WTC11 (cell line): ENCODE results near the gene TASP1. TPM values are rescaled to one million over a fixed set of nuclear protein-coding genes. Genes with fewer than 3 reads are reported as not detected.

Source experiments
- ATAC-seq: fragments of 200-7000 bp; cut with Tn5 transposase; 2 replicates; pipeline ENCODE4 v1.10.0; 2021; ENCODE audit warnings: mild to moderate bottlenecking, moderate library complexity
- CTCF ChIA-PET: fragments of 300-600 bp; sonication (Branson Sonifier 250); formaldehyde crosslinking; loops from one replicate; lab custom pipeline; 2021; ENCODE audit warnings: antibody characterized with exemption; lab: Charles Lee
- POLR2A ChIA-PET: fragments of 350-600 bp; sonication (Branson Sonifier 250); formaldehyde crosslinking; loops from one replicate; lab custom pipeline; 2021; ENCODE audit warnings: antibody characterized with exemption; lab: Charles Lee
- DNase-seq: peaks from one replicate; pipeline ENCODE4 v3.0.0; 2021; ENCODE audit warnings: low spot score
- H3K27ac Mint-ChIP-seq: 2 replicates; pipeline ENCODE4 v1.8.0; 2021; ENCODE audit warnings: mixed read lengths
- H3K27me3 Mint-ChIP-seq: 2 replicates; pipeline ENCODE4 v1.8.0; 2021; ENCODE audit warnings: low read depth, mild to moderate bottlenecking, moderate library complexity, mixed read lengths
- H3K36me3 Mint-ChIP-seq: 2 replicates; pipeline ENCODE4 v1.8.0; 2021; ENCODE audit warnings: mixed read lengths
- H3K4me1 Mint-ChIP-seq: 2 replicates; pipeline ENCODE4 v1.8.0; 2022; ENCODE audit warnings: mixed read lengths
- H3K4me3 Mint-ChIP-seq: 2 replicates; pipeline ENCODE4 v1.8.0; 2021; ENCODE audit warnings: mild to moderate bottlenecking, moderate library complexity, mixed read lengths
- H3K9me3 Mint-ChIP-seq: 2 replicates; pipeline ENCODE4 v1.8.0; 2021; ENCODE audit warnings: mixed read lengths
- ATF3 ChIP-seq: sonication (generic); formaldehyde crosslinking; conservative IDR thresholded peaks from 2 replicates; pipeline ENCODE4 v1.8.1; 2022; ENCODE audit warnings: mild to moderate bottlenecking, missing genetic modification reagents
- E2F1 ChIP-seq: sonication (generic); formaldehyde crosslinking; IDR thresholded peaks from 2 replicates; pipeline ENCODE4 v1.8.0; 2022; ENCODE audit warnings: mild to moderate bottlenecking, missing genetic modification reagents
- ERG ChIP-seq: fragments of 250-450 bp; sonication (Bioruptor Pico); IDR thresholded peaks from 2 replicates; pipeline ENCODE4 v1.8.0; 2021; ENCODE audit warnings: mild to moderate bottlenecking
- ETV6 ChIP-seq: sonication (generic); formaldehyde crosslinking; IDR thresholded peaks from 2 replicates; pipeline ENCODE4 v1.8.1; 2022; ENCODE audit warnings: mild to moderate bottlenecking, missing genetic modification reagents
- FOXP1 ChIP-seq: sonication (generic); formaldehyde crosslinking; IDR thresholded peaks from 2 replicates; pipeline ENCODE4 v1.8.0; 2022; ENCODE audit warnings: missing genetic modification reagents, mild to moderate bottlenecking, moderate library complexity, borderline replicate concordance
- IRF1 ChIP-seq: sonication (generic); formaldehyde crosslinking; IDR thresholded peaks from 2 replicates; pipeline ENCODE4 v1.8.0; 2023; ENCODE audit warnings: missing genetic modification reagents
- NFE2L1 ChIP-seq: sonication (generic); formaldehyde crosslinking; IDR thresholded peaks from 2 replicates; pipeline ENCODE4 v1.8.1; 2023; ENCODE audit warnings: missing genetic modification reagents
- NR2C2 ChIP-seq: sonication (generic); formaldehyde crosslinking; IDR thresholded peaks from 2 replicates; pipeline ENCODE4 v1.8.0; 2022; ENCODE audit warnings: mild to moderate bottlenecking, missing genetic modification reagents
- NR3C1 ChIP-seq: sonication (generic); formaldehyde crosslinking; conservative IDR thresholded peaks from 2 replicates; pipeline ENCODE4 v1.8.1; 2023; ENCODE audit warnings: low read depth, mild to moderate bottlenecking, missing genetic modification reagents
- OVOL2 ChIP-seq: fragments of 250-450 bp; sonication (Bioruptor Pico); IDR thresholded peaks from 2 replicates; pipeline ENCODE4 v1.9.0; 2021; ENCODE audit warnings: mild to moderate bottlenecking, borderline replicate concordance
- RELA ChIP-seq: sonication (generic); formaldehyde crosslinking; IDR thresholded peaks from 2 replicates; pipeline ENCODE4 v1.8.1; 2022; ENCODE audit warnings: missing genetic modification reagents, mild to moderate bottlenecking, borderline replicate concordance
- TEAD4 ChIP-seq: sonication (generic); formaldehyde crosslinking; IDR thresholded peaks from 2 replicates; pipeline ENCODE4 v1.8.0; 2022; ENCODE audit warnings: mild to moderate bottlenecking, missing genetic modification reagents
- USF2 ChIP-seq: sonication (generic); formaldehyde crosslinking; IDR thresholded peaks from 2 replicates; pipeline ENCODE4 v1.8.1; 2023; ENCODE audit warnings: mild to moderate bottlenecking, missing genetic modification reagents, moderate library complexity
- ZBTB21 ChIP-seq: sonication (generic); formaldehyde crosslinking; IDR thresholded peaks from 2 replicates; pipeline ENCODE4 v1.8.1; 2023; ENCODE audit warnings: mild to moderate bottlenecking, missing genetic modification reagents, borderline replicate concordance
- ZNF138 ChIP-seq: sonication (generic); formaldehyde crosslinking; conservative IDR thresholded peaks from 2 replicates; pipeline ENCODE4 v1.8.1; 2022; ENCODE audit warnings: mild to moderate bottlenecking, moderate library complexity, missing genetic modification reagents
- ZNF396 ChIP-seq: fragments of 250-450 bp; sonication (Bioruptor Pico); IDR thresholded peaks from 2 replicates; pipeline ENCODE4 v1.8.0; 2021; ENCODE audit warnings: mild to moderate bottlenecking, moderate library complexity, borderline replicate concordance
- ZNF416 ChIP-seq: fragments of 250-450 bp; sonication (Bioruptor Pico); IDR thresholded peaks from 2 replicates; pipeline ENCODE4 v1.9.0; 2021; ENCODE audit warnings: mild to moderate bottlenecking, inconsistent platforms
- ZNF671 ChIP-seq: fragments of 250-450 bp; sonication (Bioruptor Pico); IDR thresholded peaks from 2 replicates; pipeline ENCODE4 v1.8.0; 2021; ENCODE audit warnings: mild to moderate bottlenecking
- total RNA-seq: library from RNA; stranded (reverse); gene quantifications from 3 replicates; pipeline ENCODE4 v1.2.3, GENCODE V29; 2021
- TF ChIP-seq, protein P1 (sequence below): sonication (generic); formaldehyde crosslinking; IDR thresholded peaks from 2 replicates; pipeline ENCODE4 v1.8.1; 2022; ENCODE audit warnings: mild to moderate bottlenecking, moderate library complexity, missing genetic modification reagents
- TF ChIP-seq, protein P2 (sequence below): sonication (generic); formaldehyde crosslinking; IDR thresholded peaks from 2 replicates; pipeline ENCODE4 v1.8.1; 2022; ENCODE audit warnings: missing genetic modification reagents, borderline replicate concordance
- TF ChIP-seq, protein P3 (sequence below): fragments of 200-600 bp; IDR thresholded peaks from 2 replicates; pipeline ENCODE4 v1.8.0; 2022; ENCODE audit warnings: antibody characterized with exemption

Gene TASP1
- total RNA-seq, 1 experiment from 2014 or later, result 12.4 TPM

- Mint-ChIP-seq H3K4me1 (peaks cover 25% of the 10 kb centered on the region), H3K27me3 (no peaks in the 10 kb centered on the region), H3K27ac (no peak overlapping the region), H3K4me3 (no peak overlapping the region), H3K9me3 (no peaks in the 10 kb centered on the region), H3K36me3 (no peaks in the 10 kb centered on the region)
- DNase-seq, result no peak
- ATAC-seq, result no peak
- ChIA-PET POLR2A (interaction anchor here (0.7 kb wide), 1 partner anchor 10 kb away, joined by 3 read pairs; no protein-coding TSS in a partner anchor), CTCF (interaction anchor here (1.4 kb wide), 1 partner anchor 116 kb away, joined by 3 read pairs; no protein-coding TSS in a partner anchor)
- TF ChIP-seq OVOL2 (CRISPR knock-in tag), result no peak
- TF ChIP-seq ZNF396, result no peak
- TF ChIP-seq USF2, result no peak
- no peak for TF ChIP-seq FOXP1 (CRISPR knock-in tag)
- no peak for TF ChIP-seq ZNF671 (CRISPR knock-in tag)
- TF ChIP-seq ZNF416 (CRISPR knock-in tag), result no peak
- no peak for TF ChIP-seq ETV6 (CRISPR knock-in tag)
- TF ChIP-seq, protein P1, sequence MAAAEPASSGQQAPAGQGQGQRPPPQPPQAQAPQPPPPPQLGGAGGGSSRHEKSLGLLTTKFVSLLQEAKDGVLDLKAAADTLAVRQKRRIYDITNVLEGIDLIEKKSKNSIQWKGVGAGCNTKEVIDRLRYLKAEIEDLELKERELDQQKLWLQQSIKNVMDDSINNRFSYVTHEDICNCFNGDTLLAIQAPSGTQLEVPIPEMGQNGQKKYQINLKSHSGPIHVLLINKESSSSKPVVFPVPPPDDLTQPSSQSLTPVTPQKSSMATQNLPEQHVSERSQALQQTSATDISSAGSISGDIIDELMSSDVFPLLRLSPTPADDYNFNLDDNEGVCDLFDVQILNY (CRISPR knock-in tag), result no peak
- TF ChIP-seq, protein P2, sequence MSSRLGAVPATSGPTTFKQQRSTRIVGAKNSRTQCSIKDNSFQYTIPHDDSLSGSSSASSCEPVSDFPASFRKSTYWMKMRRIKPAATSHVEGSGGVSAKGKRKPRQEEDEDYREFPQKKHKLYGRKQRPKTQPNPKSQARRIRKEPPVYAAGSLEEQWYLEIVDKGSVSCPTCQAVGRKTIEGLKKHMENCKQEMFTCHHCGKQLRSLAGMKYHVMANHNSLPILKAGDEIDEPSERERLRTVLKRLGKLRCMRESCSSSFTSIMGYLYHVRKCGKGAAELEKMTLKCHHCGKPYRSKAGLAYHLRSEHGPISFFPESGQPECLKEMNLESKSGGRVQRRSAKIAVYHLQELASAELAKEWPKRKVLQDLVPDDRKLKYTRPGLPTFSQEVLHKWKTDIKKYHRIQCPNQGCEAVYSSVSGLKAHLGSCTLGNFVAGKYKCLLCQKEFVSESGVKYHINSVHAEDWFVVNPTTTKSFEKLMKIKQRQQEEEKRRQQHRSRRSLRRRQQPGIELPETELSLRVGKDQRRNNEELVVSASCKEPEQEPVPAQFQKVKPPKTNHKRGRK (CRISPR knock-in tag), result no peak
- TF ChIP-seq IRF1, result no peak
- TF ChIP-seq NR2C2 (CRISPR knock-in tag), result no peak
- no peak for TF ChIP-seq NR3C1 (CRISPR knock-in tag)
- no peak for TF ChIP-seq ZNF138
- no peak for TF ChIP-seq ERG (CRISPR knock-in tag)
- no peak for TF ChIP-seq TEAD4 (CRISPR knock-in tag)
- TF ChIP-seq RELA, result no peak
These were observed 208.3 kb downstream of the TASP1 start for GRCh38 chr20:13430346-13431002.

- H3K27ac Mint-ChIP-seq, result peak overlapping the region; percentile 21
- ATAC-seq (no peak), DNase-seq (no peak)
- no peak overlapping the region for H3K4me3 Mint-ChIP-seq
- H3K9me3 Mint-ChIP-seq, result no peaks in the 10 kb centered on the region
- H3K36me3 Mint-ChIP-seq, result no peaks in the 10 kb centered on the region
- POLR2A ChIA-PET, result no interaction called here
- no peaks in the 10 kb centered on the region for H3K27me3 Mint-ChIP-seq
- CTCF ChIA-PET, result interaction anchor here (1.0 to 1.4 kb wide), 2 partner anchors 104 to 118 kb away, joined by 3 to 5 read pairs; no protein-coding TSS in a partner anchor
- H3K4me1 Mint-ChIP-seq, result peaks cover 21% of the 10 kb centered on the region
- TF ChIP-seq ATF3 (CRISPR knock-in tag), result no peak
- no peak for TF ChIP-seq ZNF671 (CRISPR knock-in tag)
- TF ChIP-seq, protein P2 (CRISPR knock-in tag), result no peak
- TF ChIP-seq, protein P3, sequence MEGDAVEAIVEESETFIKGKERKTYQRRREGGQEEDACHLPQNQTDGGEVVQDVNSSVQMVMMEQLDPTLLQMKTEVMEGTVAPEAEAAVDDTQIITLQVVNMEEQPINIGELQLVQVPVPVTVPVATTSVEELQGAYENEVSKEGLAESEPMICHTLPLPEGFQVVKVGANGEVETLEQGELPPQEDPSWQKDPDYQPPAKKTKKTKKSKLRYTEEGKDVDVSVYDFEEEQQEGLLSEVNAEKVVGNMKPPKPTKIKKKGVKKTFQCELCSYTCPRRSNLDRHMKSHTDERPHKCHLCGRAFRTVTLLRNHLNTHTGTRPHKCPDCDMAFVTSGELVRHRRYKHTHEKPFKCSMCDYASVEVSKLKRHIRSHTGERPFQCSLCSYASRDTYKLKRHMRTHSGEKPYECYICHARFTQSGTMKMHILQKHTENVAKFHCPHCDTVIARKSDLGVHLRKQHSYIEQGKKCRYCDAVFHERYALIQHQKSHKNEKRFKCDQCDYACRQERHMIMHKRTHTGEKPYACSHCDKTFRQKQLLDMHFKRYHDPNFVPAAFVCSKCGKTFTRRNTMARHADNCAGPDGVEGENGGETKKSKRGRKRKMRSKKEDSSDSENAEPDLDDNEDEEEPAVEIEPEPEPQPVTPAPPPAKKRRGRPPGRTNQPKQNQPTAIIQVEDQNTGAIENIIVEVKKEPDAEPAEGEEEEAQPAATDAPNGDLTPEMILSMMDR, result no peak
- TF ChIP-seq NFE2L1 (CRISPR knock-in tag), result no peak
- no peak for TF ChIP-seq E2F1
- TF ChIP-seq ZBTB21 (CRISPR knock-in tag), result no peak
These were observed 210.0 kb downstream of the TASP1 start for GRCh38 chr20:13428684-13429083.
